NOMO-1 treated with DMSO at 0.1 percent for 48 hours (cell line): ENCODE measurements around the gene DPPA4.
"Not testable (repeated sequence)": the region's sequence is repeated elsewhere in the genome, so short reads cannot be mapped to it uniquely, and the experiment has no call there.

Experiments
- DNase-seq: peaks from one replicate; lab custom pipeline; 2025; ENCODE audit not compliant: unreplicated experiment; lab: John Stamatoyannopoulos, UW

DPPA4 gene

GRCh38 chr3:109337393-109337792, at the start of gene DPPA4:
TSS of gene DPPA4 (minus strand) at chr3:109337546. CDS start at chr3:109337517, 29 bp downstream.
- no peak for DNase-seq

- no peak for DNase-seq
Observed at GRCh38 chr3:109385442-109386318, 48.3 kb upstream of the DPPA4 start.

- DNase-seq, result no peak
Observed at GRCh38 chr3:109384164-109384563, 46.8 kb upstream of the DPPA4 start.

- DNase-seq, result no peak
Observed at GRCh38 chr3:109382588-109382987, 45.2 kb upstream of the DPPA4 start.

- no peak for DNase-seq
Observed at GRCh38 chr3:109375975-109376374, 38.6 kb upstream of the DPPA4 start.

- not testable (repeated sequence) for DNase-seq
Observed at GRCh38 chr3:109374434-109374833, 37.1 kb upstream of the DPPA4 start.

GRCh38 chr3:109373933-109374332, 36.6 kb upstream of the DPPA4 start:
- no peak for DNase-seq

- DNase-seq, result no peak
Observed at GRCh38 chr3:109372639-109373038, 35.3 kb upstream of the DPPA4 start.

- DNase-seq, result no peak
Observed at GRCh38 chr3:109369510-109369909, 32.2 kb upstream of the DPPA4 start.

GRCh38 chr3:109364088-109364487, 26.7 kb upstream of the DPPA4 start:
- no peak for DNase-seq

- no peak for DNase-seq
Observed at GRCh38 chr3:109363634-109364033, 26.3 kb upstream of the DPPA4 start.

GRCh38 chr3:109362823-109363222, 25.5 kb upstream of the DPPA4 start:
- DNase-seq, result no peak

- not testable (repeated sequence) for DNase-seq
Observed at GRCh38 chr3:109358809-109359208, 21.5 kb upstream of the DPPA4 start.

- DNase-seq, result no peak
Observed at GRCh38 chr3:109356442-109357155, 19.3 kb upstream of the DPPA4 start.

- DNase-seq, result no peak
Observed at GRCh38 chr3:109355625-109356441, 18.5 kb upstream of the DPPA4 start.

- no peak for DNase-seq
Observed at GRCh38 chr3:109353057-109353456, 15.7 kb upstream of the DPPA4 start.

GRCh38 chr3:109351231-109351630, 13.9 kb upstream of the DPPA4 start:
- no peak for DNase-seq

GRCh38 chr3:109346770-109347295, 9.5 kb upstream of the DPPA4 start:
- no peak for DNase-seq

GRCh38 chr3:109346099-109346498, 8.8 kb upstream of the DPPA4 start:
- no peak for DNase-seq

GRCh38 chr3:109339714-109340648, 2.6 kb upstream of the DPPA4 start:
- no peak for DNase-seq
